Natural killer cell (primary cell): ENCODE data around the gene AKAP5. TPM values are rescaled to one million over a fixed set of nuclear protein-coding genes. Genes with fewer than 3 reads are reported as not detected.
A peak's percentile ranks its signal among the peaks of the same experiment; 100 is the strongest.

ENCODE experiments used
- ATAC-seq, 3 donors: fragments of 150-1000 bp in 2 of 3; fragments of 200-7000 bp in 1 of 3; cut with Tn5 transposase; 1 replicate in 1 of 3; 2 replicates in 2 of 3; pipeline ENCODE4 v1.10.0; 2021; ENCODE audit warnings: mild to moderate bottlenecking in 2 of 3, moderate library complexity in 2 of 3
- DNase-seq, 2 donors: peaks; one replicate each; pipeline versions ENCODE4 v3.0.0 to v3.0.0-alpha.2; 2013 to 2021; ENCODE audit warnings: mixed read lengths in 1 of 2
- H3K27ac ChIP-seq: one replicate; pipeline ENCODE4 v1.5.1; 2013; ENCODE audit warnings: mild to moderate bottlenecking, low read length
- H3K27me3 ChIP-seq: one replicate; pipeline ENCODE4 v1.6.1; 2013; ENCODE audit warnings: low read length; ENCODE audit not compliant: control insufficient read depth, insufficient read depth
- H3K36me3 ChIP-seq: one replicate; pipeline ENCODE4 v1.6.1; 2013; ENCODE audit warnings: low read length; ENCODE audit not compliant: control insufficient read depth, insufficient read depth
- H3K4me1 ChIP-seq: one replicate; pipeline ENCODE4 v1.6.1; 2013; ENCODE audit warnings: low read length; ENCODE audit not compliant: control insufficient read depth, insufficient read depth
- H3K4me3 ChIP-seq: one replicate; pipeline ENCODE4 v1.5.1; 2013; ENCODE audit warnings: low read length
- H3K9me3 ChIP-seq: one replicate; pipeline ENCODE4 v1.6.1; 2013; ENCODE audit warnings: low read length; ENCODE audit not compliant: control insufficient read depth, insufficient read depth
- H3K27ac Mint-ChIP-seq, 2 donors: one replicate each; pipeline ENCODE4 v1.8.0; 2022; ENCODE audit warnings: mild to moderate bottlenecking in 2 of 2, mixed read lengths in 2 of 2, moderate library complexity in 1 of 2
- H3K27me3 Mint-ChIP-seq, 2 donors: one replicate each; pipeline ENCODE4 v1.8.0; 2022; ENCODE audit warnings: low read depth in 2 of 2, mixed read lengths in 2 of 2
- H3K36me3 Mint-ChIP-seq: one replicate; pipeline ENCODE4 v1.8.0; 2022; ENCODE audit warnings: mixed read lengths
- H3K4me1 Mint-ChIP-seq, 2 donors: one replicate each; pipeline ENCODE4 v1.8.0; 2022; ENCODE audit warnings: mixed read lengths in 2 of 2
- H3K4me3 Mint-ChIP-seq: one replicate; pipeline ENCODE4 v1.8.0; 2022; ENCODE audit warnings: mild to moderate bottlenecking, moderate library complexity, mixed read lengths
- H3K9me3 Mint-ChIP-seq, 2 donors: one replicate each; pipeline ENCODE4 v1.8.0; 2022; ENCODE audit warnings: mixed read lengths in 2 of 2
- WGBS: methylation state at CpG from one replicate; pipeline ENCODE4 v1.1.7; 2013; ENCODE audit warnings: missing lambda C conversion rate; ENCODE audit not compliant: insufficient coverage; 5-methylcytosine and 5-hydroxymethylcytosine counted together
- intact Hi-C: fragments of 100-400 bp; cut with micrococcal nuclease; formaldehyde crosslinking; loops from one replicate; pipeline ENCODE4 v1.14.2; 2022
- total RNA-seq, 4 donors: library from RNA; stranded (reverse); fragments of 120-200 nt in 1 of 4; gene quantifications; one replicate each; pipeline versions ENCODE4 v1.2.3 to v1.2.4, GENCODE V29; 2013 to 2022
- TF ChIP-seq, protein P1 (sequence below): fragments of 200-600 bp; IDR thresholded peaks from one replicate; pipeline ENCODE4 v1.8.0; 2022; ENCODE audit warnings: antibody characterized with exemption

AKAP5 gene
- total RNA-seq, 3 donors from 2014 or later (not counting 1 experiment from before 2014, with no cell fraction given), result 11.1 to 16.3 (median 12.0) TPM

DNA sequence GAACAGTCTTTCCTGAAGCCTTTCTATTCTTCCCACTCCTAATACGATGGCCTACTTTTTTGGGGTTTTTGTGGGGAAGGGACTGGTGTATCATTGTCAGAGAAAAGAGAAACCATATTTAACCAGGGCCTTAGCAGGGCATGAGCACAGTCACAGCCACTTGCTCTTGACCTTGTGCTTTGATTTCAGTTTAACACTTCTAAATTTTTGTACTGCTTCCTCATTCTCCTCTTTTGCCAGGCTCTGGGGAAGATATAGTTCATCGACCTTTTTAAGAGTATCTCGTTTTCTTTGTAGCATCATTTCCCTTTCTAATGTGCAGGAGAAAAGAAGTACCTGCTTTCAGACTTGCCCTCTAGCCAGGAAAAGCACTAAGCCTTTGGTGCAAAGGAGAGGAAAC, 41.4 kb downstream of the AKAP5 start:
- Mint-ChIP-seq H3K4me1 (peaks cover 79 to 85% of the 10 kb centered on the region in 2 donors), H3K4me3 (peak overlapping the region; percentile 98), H3K27me3 (no peaks in the 10 kb centered on the region), H3K9me3 (no peaks in the 10 kb centered on the region), H3K36me3 (no peaks in the 10 kb centered on the region), H3K27ac (peak overlapping the region; percentile 99)
- Histone ChIP-seq H3K36me3 (no peaks in the 10 kb centered on the region), H3K9me3 (no peaks in the 10 kb centered on the region), H3K4me1 (peaks cover 40% of the 10 kb centered on the region), H3K27ac (peak overlapping the region; percentile 66), H3K27me3 (no peaks in the 10 kb centered on the region), H3K4me3 (peak overlapping the region; percentile 1)
- TF ChIP-seq, protein P1, sequence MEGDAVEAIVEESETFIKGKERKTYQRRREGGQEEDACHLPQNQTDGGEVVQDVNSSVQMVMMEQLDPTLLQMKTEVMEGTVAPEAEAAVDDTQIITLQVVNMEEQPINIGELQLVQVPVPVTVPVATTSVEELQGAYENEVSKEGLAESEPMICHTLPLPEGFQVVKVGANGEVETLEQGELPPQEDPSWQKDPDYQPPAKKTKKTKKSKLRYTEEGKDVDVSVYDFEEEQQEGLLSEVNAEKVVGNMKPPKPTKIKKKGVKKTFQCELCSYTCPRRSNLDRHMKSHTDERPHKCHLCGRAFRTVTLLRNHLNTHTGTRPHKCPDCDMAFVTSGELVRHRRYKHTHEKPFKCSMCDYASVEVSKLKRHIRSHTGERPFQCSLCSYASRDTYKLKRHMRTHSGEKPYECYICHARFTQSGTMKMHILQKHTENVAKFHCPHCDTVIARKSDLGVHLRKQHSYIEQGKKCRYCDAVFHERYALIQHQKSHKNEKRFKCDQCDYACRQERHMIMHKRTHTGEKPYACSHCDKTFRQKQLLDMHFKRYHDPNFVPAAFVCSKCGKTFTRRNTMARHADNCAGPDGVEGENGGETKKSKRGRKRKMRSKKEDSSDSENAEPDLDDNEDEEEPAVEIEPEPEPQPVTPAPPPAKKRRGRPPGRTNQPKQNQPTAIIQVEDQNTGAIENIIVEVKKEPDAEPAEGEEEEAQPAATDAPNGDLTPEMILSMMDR, result no peak
- peak in 1 of 2 donors; percentile 48 for DNase-seq
- WGBS, result no CpG with 5 or more reads among the region's 3 CpGs
- no peak for ATAC-seq
- intact Hi-C loops, result loop anchor here (10.0 kb wide), 1 partner anchor 198 kb away; the partner anchor contains the start of gene PLEKHG3

DNA sequence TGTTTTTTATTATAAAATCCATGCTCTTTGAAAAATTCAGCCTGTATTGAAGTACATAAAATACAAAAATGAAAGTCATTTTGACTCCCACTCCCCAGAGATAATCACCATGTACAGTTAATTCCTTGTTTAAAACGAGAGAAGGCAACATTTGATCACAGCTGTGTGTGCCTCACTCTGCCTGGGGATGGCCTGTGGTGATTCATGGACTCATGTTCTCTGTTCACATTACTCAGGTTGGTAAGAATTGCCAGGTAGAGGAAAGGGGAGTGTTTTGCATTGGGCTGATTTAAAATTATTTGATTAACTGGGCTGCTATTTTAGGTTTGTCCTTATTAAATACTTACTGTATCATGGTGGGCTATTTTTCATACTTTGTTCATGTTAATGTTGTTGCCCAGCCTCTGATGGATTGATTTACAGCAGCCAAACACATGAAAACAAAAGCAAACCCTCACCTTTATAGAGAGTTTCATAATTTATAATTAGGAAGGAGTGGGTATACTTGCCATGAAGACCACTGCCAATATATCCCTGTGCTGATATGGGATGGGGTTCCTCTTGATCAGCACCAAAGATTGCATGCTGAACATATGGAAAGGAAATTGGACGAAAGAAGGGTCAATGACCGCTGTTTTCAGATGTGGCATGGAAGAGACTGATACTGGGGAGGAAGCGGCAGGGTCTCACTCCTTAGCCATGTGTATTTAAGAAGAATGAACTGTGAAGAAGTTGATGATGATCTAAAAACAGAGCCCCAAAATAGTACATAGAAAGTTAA, 42.3 kb downstream of the AKAP5 start:
- ATAC-seq (no peak), DNase-seq (peak in 1 of 2 donors; percentile 40)
- H3K4me1 Mint-ChIP-seq, result peaks cover 77 to 84% of the 10 kb centered on the region in 2 donors
- H3K27ac Mint-ChIP-seq, result peak overlapping the region; percentile 99
- Histone ChIP-seq H3K4me3 (no peak overlapping the region), H3K4me1 (peaks cover 32% of the 10 kb centered on the region), H3K9me3 (no peaks in the 10 kb centered on the region), H3K27me3 (no peaks in the 10 kb centered on the region), H3K36me3 (no peaks in the 10 kb centered on the region), H3K27ac (peak overlapping the region; percentile 16)
- 54% methylated on average over 4 of the region's 4 CpGs for WGBS
- H3K27me3 Mint-ChIP-seq, result no peaks in the 10 kb centered on the region
- intact Hi-C loops, result loop anchor here (10.0 kb wide), 1 partner anchor 197 kb away; the partner anchor contains the start of gene PLEKHG3
- no peaks in the 10 kb centered on the region for H3K9me3 Mint-ChIP-seq
- H3K36me3 Mint-ChIP-seq, result no peaks in the 10 kb centered on the region
- TF ChIP-seq, protein P1, result no peak
- peak overlapping the region; percentile 98 for H3K4me3 Mint-ChIP-seq

DNA sequence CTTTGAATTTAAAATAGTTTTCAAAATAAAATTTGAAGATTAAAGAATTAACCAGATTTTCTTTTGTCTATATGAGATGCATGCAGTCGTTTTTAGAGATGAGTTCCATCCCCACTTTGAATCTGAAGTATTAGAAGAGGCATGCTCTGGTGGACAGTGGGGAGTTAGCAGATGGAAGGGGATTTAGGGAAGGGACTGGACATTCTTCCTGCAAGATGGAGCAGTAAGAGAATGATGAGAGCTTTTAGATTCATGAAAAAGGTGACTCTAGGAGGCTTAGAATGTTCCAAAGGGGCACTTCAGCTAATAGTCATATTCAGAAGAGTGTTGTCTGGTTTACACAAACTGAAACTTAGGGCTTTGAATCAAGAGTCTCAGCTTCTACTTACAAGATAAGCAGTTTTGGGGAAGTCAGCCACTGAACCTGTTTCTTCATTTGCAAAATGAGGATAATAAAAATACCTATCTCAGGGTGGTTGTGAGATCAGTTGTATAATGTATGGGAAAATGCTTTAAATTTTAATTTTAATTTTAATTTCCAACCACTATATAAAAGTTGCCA, 43.0 kb downstream of the AKAP5 start:
- H3K4me3 Mint-ChIP-seq, result peak overlapping the region; percentile 98
- H3K4me1 Mint-ChIP-seq, result peaks cover 77 to 82% of the 10 kb centered on the region in 2 donors
- 31% methylated on average over 1 of the region's 1 CpG for WGBS
- H3K4me1 ChIP-seq, result peaks cover 29% of the 10 kb centered on the region
- TF ChIP-seq, protein P1, result no peak
- intact Hi-C loops, result loop anchor here (10.0 kb wide), 1 partner anchor 197 kb away; the partner anchor contains the start of gene PLEKHG3
- H3K9me3 ChIP-seq, result no peaks in the 10 kb centered on the region
- no peaks in the 10 kb centered on the region for H3K9me3 Mint-ChIP-seq
- no peaks in the 10 kb centered on the region for H3K27me3 ChIP-seq
- no peak for ATAC-seq
- no peak overlapping the region for H3K4me3 ChIP-seq
- H3K27ac ChIP-seq, result no peak overlapping the region
- no peaks in the 10 kb centered on the region for H3K36me3 ChIP-seq
- no peaks in the 10 kb centered on the region for H3K36me3 Mint-ChIP-seq
- H3K27me3 Mint-ChIP-seq, result no peaks in the 10 kb centered on the region
- DNase-seq, result no peak
- H3K27ac Mint-ChIP-seq, result peak overlapping the region; percentile 99
